ENCODE results near the gene LGALS12. TPM values are rescaled to one million over a fixed set of nuclear protein-coding genes. Genes with fewer than 3 reads are reported as not detected.
"Not testable (repeated sequence)": the region's sequence is repeated elsewhere in the genome, so short reads cannot be mapped to it uniquely, and the experiment has no call there.

The LGALS12 gene
- total RNA-seq, 1 donor from 2014 or later: not detected

- no peak for DNase-seq (ENCODE audit: low read depth in 2 of 2)
Observed at GRCh38 chr11:63532799-63533475, 27.1 kb downstream of the LGALS12 start.

- no peak for DNase-seq (ENCODE audit: low read depth in 2 of 2)
Observed at GRCh38 chr11:63534076-63534475, 28.2 kb downstream of the LGALS12 start.

- no peak for DNase-seq (ENCODE audit: low read depth in 2 of 2)
Observed at GRCh38 chr11:63534895-63535461, 29.1 kb downstream of the LGALS12 start.

GRCh38 chr11:63535734-63536133 is 29.9 kb downstream of the LGALS12 start:
- peak in 1 of 2 donors; percentile 53 for DNase-seq (ENCODE audit: low read depth in 2 of 2)

GRCh38 chr11:63536669-63537292 is 30.9 kb downstream of the LGALS12 start, which contains the start of gene PLAAT4:
Gene PLAAT4, plus strand, starts transcription at chr11:63536808. Its CDS starts 61 bp downstream, at chr11:63536869.
- peak; percentile 71 to 79 for DNase-seq (ENCODE audit: low read depth in 2 of 2)

- peak; percentile 20 to 56 for DNase-seq (ENCODE audit: low read depth in 2 of 2)
Observed at GRCh38 chr11:63537293-63538101, 31.6 kb downstream of the LGALS12 start.

- DNase-seq (ENCODE audit: low read depth in 2 of 2): not testable (repeated sequence)
Observed at GRCh38 chr11:63542506-63542905, 36.6 kb downstream of the LGALS12 start.

- DNase-seq (ENCODE audit: low read depth in 2 of 2): no peak
Observed at GRCh38 chr11:63543711-63544110, 37.8 kb downstream of the LGALS12 start.

- no peak for DNase-seq (ENCODE audit: low read depth in 2 of 2)
Observed at GRCh38 chr11:63547061-63547460, 41.2 kb downstream of the LGALS12 start.

GRCh38 chr11:63548178-63548577 is 42.3 kb downstream of the LGALS12 start:
- DNase-seq (ENCODE audit: low read depth in 2 of 2): no peak

GRCh38 chr11:63549411-63549810 is 43.5 kb downstream of the LGALS12 start:
- no peak for DNase-seq (ENCODE audit: low read depth in 2 of 2)

- not testable (repeated sequence) for DNase-seq (ENCODE audit: low read depth in 2 of 2)
Observed at GRCh38 chr11:63550156-63550700, 44.3 kb downstream of the LGALS12 start.

GRCh38 chr11:63551091-63551888 is 45.4 kb downstream of the LGALS12 start:
- DNase-seq (ENCODE audit: low read depth in 2 of 2): no peak

- DNase-seq (ENCODE audit: low read depth in 2 of 2): no peak
Observed at GRCh38 chr11:63551889-63552266, 46.0 kb downstream of the LGALS12 start.

- DNase-seq (ENCODE audit: low read depth in 2 of 2): no peak
Observed at GRCh38 chr11:63552921-63553320, 47.0 kb downstream of the LGALS12 start.

GRCh38 chr11:63553759-63554158 is 47.9 kb downstream of the LGALS12 start:
- no peak for DNase-seq (ENCODE audit: low read depth in 2 of 2)

- DNase-seq (ENCODE audit: low read depth in 2 of 2): no peak
Observed at GRCh38 chr11:63554877-63555223, 49.0 kb downstream of the LGALS12 start.

- DNase-seq (ENCODE audit: low read depth in 2 of 2): no peak
Observed at GRCh38 chr11:63556404-63557013, 50.6 kb downstream of the LGALS12 start.

- DNase-seq (ENCODE audit: low read depth in 2 of 2): no peak
Observed at GRCh38 chr11:63557570-63557969, 51.7 kb downstream of the LGALS12 start.

- no peak for DNase-seq (ENCODE audit: low read depth in 2 of 2)
Observed at GRCh38 chr11:63558459-63559157, 52.7 kb downstream of the LGALS12 start.
